Spleen (tissue), 7 donors: ENCODE measurements around the gene GLP1R.

Experiments used
- POLR2A ChIP-seq, 3 donors: fragments of 450-650 bp; IDR thresholded peaks; one replicate each; pipeline ENCODE4 v1.5.1; 2017; ENCODE audit warnings: antibody characterized with exemption in 3 of 3, mild to moderate bottlenecking in 1 of 3
- POLR2AphosphoS5 ChIP-seq, 3 donors: sonication (generic); formaldehyde crosslinking; IDR thresholded peaks; one replicate each; pipeline ENCODE4 v1.5.1; 2017; ENCODE audit warnings: antibody characterized with exemption in 3 of 3
- TF ChIP-seq, protein P1 (sequence below), 11 experiments: fragments of 200-600 bp in 7 of 11; fragments of 450-650 bp in 4 of 11; sonication (generic) in 4 of 11; IDR thresholded peaks in 8 of 11; conservative IDR thresholded peaks in 3 of 11; 1 replicate in 7 of 11; 2 replicates in 4 of 11; pipeline versions ENCODE4 v1.4.0 to v1.8.0; 2016 to 2021; ENCODE audit warnings: antibody characterized with exemption in 11 of 11, inconsistent platforms in 4 of 11, mild to moderate bottlenecking in 1 of 11
- donor health status: DM: no; HTN: no; CAD: no; lungs with moderate emphysema.
- donor health status: DM: no; HTN: no; CAD: no.
- donor health status: DM: no; HTN: no; CAD: no.

DNA sequence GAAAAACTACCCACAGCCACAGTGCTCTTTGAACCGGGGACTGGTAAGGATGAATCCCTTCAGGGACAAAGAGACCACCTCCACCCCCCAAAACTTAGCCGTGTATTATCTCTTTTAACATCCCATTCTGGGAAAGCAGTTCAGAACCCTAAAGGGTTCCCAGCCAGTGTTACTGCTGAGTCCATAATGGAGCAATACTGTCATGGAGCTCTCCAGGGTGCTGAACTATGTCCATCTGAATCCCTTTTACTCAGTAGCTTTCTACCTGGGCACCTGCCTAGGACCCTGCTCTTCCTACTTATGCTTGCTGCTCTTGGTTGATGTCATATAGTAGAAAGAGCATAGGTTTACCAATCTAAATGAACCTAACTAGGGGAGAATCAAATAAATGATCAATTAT, 88.7 kb downstream of the GLP1R start:
- TF ChIP-seq POLR2A (IDR thresholded peaks at IDR 0.05) = no peak
- TF ChIP-seq, protein P1, sequence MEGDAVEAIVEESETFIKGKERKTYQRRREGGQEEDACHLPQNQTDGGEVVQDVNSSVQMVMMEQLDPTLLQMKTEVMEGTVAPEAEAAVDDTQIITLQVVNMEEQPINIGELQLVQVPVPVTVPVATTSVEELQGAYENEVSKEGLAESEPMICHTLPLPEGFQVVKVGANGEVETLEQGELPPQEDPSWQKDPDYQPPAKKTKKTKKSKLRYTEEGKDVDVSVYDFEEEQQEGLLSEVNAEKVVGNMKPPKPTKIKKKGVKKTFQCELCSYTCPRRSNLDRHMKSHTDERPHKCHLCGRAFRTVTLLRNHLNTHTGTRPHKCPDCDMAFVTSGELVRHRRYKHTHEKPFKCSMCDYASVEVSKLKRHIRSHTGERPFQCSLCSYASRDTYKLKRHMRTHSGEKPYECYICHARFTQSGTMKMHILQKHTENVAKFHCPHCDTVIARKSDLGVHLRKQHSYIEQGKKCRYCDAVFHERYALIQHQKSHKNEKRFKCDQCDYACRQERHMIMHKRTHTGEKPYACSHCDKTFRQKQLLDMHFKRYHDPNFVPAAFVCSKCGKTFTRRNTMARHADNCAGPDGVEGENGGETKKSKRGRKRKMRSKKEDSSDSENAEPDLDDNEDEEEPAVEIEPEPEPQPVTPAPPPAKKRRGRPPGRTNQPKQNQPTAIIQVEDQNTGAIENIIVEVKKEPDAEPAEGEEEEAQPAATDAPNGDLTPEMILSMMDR (IDR thresholded peaks at IDR 0.05 in 8 of 11, conservative IDR thresholded peaks at IDR 0.05 in 3 of 11) = no peak
- no peak for TF ChIP-seq POLR2AphosphoS5 (IDR thresholded peaks at IDR 0.05)
